B cell (primary cell): Measurements from ENCODE around the gene EGFR. TPM values are rescaled to one million over a fixed set of nuclear protein-coding genes. Genes with fewer than 3 reads are reported as not detected.

Source experiments
- ATAC-seq: fragments of 200-7000 bp; cut with Tn5 transposase; one replicate; pipeline ENCODE4 v1.10.0; 2021; ENCODE audit warnings: low read depth, mild to moderate bottlenecking, moderate number of reproducible peaks, moderate library complexity
- CTCF ChIA-PET: fragments of 350-600 bp; sonication (Branson Sonifier 250); formaldehyde crosslinking; loops from one replicate; lab custom pipeline; 2021; ENCODE audit warnings: antibody characterized with exemption, inconsistent platforms; lab: Charles Lee
- POLR2A ChIA-PET: fragments of 350-600 bp; sonication (Branson Sonifier 250); formaldehyde crosslinking; loops from one replicate; lab custom pipeline; 2021; ENCODE audit warnings: antibody characterized with exemption; lab: Charles Lee
- DNase-seq: peaks from one replicate; pipeline ENCODE4 v3.0.0; 2013
- H2AFZ ChIP-seq: 2 replicates; pipeline ENCODE4 v1.6.1; 2012; ENCODE audit warnings: mild to moderate bottlenecking, low read depth, low read length; ENCODE audit not compliant: insufficient read depth, poor library complexity, severe bottlenecking
- H3K27ac ChIP-seq, 2 donors: 1 replicate in 1 of 2; 2 replicates in 1 of 2; pipeline ENCODE4 v1.5.1; 2012 to 2013; ENCODE audit warnings: low read length in 2 of 2, mild to moderate bottlenecking in 2 of 2, moderate library complexity in 1 of 2
- H3K27me3 ChIP-seq, 4 experiments: fragments of 200-600 bp in 1 of 4; sonication (generic) in 1 of 4; replicated peaks in 1 of 4; 1 replicate in 2 of 4; 2 replicates in 2 of 4; pipeline versions ENCODE4 v1.6.1 to v1.7.0; 2013 to 2016; ENCODE audit warnings: low read length in 3 of 4, mild to moderate bottlenecking in 2 of 4, mixed read lengths in 1 of 4, moderate library complexity in 1 of 4; ENCODE audit not compliant: insufficient read depth in 4 of 4, control insufficient read depth in 3 of 4; ENCODE audit errors: control extremely low read depth in 1 of 4
- H3K36me3 ChIP-seq, 2 experiments: replicated peaks in 1 of 2; 1 replicate in 1 of 2; 2 replicates in 1 of 2; pipeline versions ENCODE4 v1.6.1 to v1.7.1; 2013; ENCODE audit warnings: low read length in 1 of 2; ENCODE audit not compliant: insufficient read depth in 2 of 2, control insufficient read depth in 1 of 2; ENCODE audit errors: control extremely low read depth in 1 of 2, extremely low read depth in 1 of 2
- H3K4me1 ChIP-seq, 2 donors: fragments of 200-600 bp in 1 of 2; sonication (generic) in 1 of 2; 1 replicate in 1 of 2; 2 replicates in 1 of 2; pipeline versions ENCODE4 v1.5.1 to v1.6.1; 2013 to 2017; ENCODE audit warnings: low read length in 2 of 2; ENCODE audit not compliant: control insufficient read depth in 2 of 2, insufficient read depth in 2 of 2
- H3K4me2 ChIP-seq: replicated peaks from 2 replicates; pipeline ENCODE3; 2012; ENCODE audit warnings: mild to moderate bottlenecking, low read depth, low read length; ENCODE audit not compliant: poor library complexity, severe bottlenecking
- H3K4me3 ChIP-seq, 5 experiments: fragments of 200-600 bp in 1 of 5; sonication (generic) in 1 of 5; 1 replicate in 3 of 5; 2 replicates in 2 of 5; pipeline versions ENCODE4 v1.5.1 to v1.7.0; 2011 to 2016; ENCODE audit warnings: low read length in 4 of 5, mild to moderate bottlenecking in 4 of 5, low read depth in 2 of 5, control low read depth in 1 of 5, moderate library complexity in 1 of 5; ENCODE audit not compliant: insufficient read depth in 1 of 5; ENCODE audit errors: control extremely low read depth in 1 of 5, extremely low read depth in 1 of 5
- H3K79me2 ChIP-seq: fragments of 200-600 bp; sonication (generic); one replicate; pipeline ENCODE4 v1.6.0; 2016; ENCODE audit warnings: low read length; ENCODE audit not compliant: control insufficient read depth, insufficient read depth
- H3K9ac ChIP-seq: fragments of 200-600 bp; sonication (generic); 2 replicates; pipeline ENCODE4 v1.6.1; 2017; ENCODE audit warnings: mild to moderate bottlenecking, low read length, moderate library complexity
- H3K9me3 ChIP-seq, 3 donors: one replicate each; pipeline versions ENCODE4 v1.6.1 to v1.7.1; 2013; ENCODE audit warnings: low read length in 2 of 3; ENCODE audit not compliant: control insufficient read depth in 2 of 3, insufficient read depth in 1 of 3; ENCODE audit errors: control extremely low read depth in 1 of 3
- H4K20me1 ChIP-seq: 2 replicates; pipeline ENCODE4 v1.6.0; 2012; ENCODE audit warnings: mild to moderate bottlenecking, low read length; ENCODE audit not compliant: insufficient read depth, control insufficient read depth, poor library complexity, severe bottlenecking
- H3K27ac Mint-ChIP-seq: one replicate; pipeline ENCODE4 v1.8.0; 2021; ENCODE audit warnings: mixed read lengths
- H3K27me3 Mint-ChIP-seq: one replicate; pipeline ENCODE4 v1.8.0; 2021; ENCODE audit warnings: mixed read lengths
- H3K4me1 Mint-ChIP-seq: one replicate; pipeline ENCODE4 v1.8.0; 2021; ENCODE audit warnings: mixed read lengths
- H3K4me3 Mint-ChIP-seq: one replicate; pipeline ENCODE4 v1.8.0; 2021; ENCODE audit warnings: mixed read lengths
- H3K9me3 Mint-ChIP-seq: one replicate; pipeline ENCODE4 v1.8.0; 2022; ENCODE audit warnings: mixed read lengths; ENCODE audit not compliant: insufficient read depth
- CTCF ChIP-seq: fragments of 200-600 bp; IDR thresholded peaks from one replicate; pipeline ENCODE4 v1.8.0; 2022; ENCODE audit warnings: antibody characterized with exemption, mild to moderate bottlenecking
- EZH2 ChIP-seq: IDR thresholded peaks from 2 replicates; pipeline ENCODE4 v1.6.1; 2012; ENCODE audit warnings: borderline replicate concordance, low read depth, mild to moderate bottlenecking, moderate library complexity, low read length; ENCODE audit not compliant: insufficient read depth, poor library complexity, severe bottlenecking
- WGBS: methylation state at CpG from one replicate; pipeline ENCODE4 v1.1.5; 2013; ENCODE audit warnings: missing lambda C conversion rate; ENCODE audit not compliant: insufficient coverage; 5-methylcytosine and 5-hydroxymethylcytosine counted together
- intact Hi-C: fragments of 100-400 bp; cut with micrococcal nuclease; formaldehyde crosslinking; loops from one replicate; pipeline ENCODE4 v1.10.0; 2022
- polyA plus RNA-seq: library from polyadenylated mRNA; depleted of rRNA; stranded (reverse); fragments of >200 nt; gene quantifications from 2 replicates; pipeline ENCODE4 v1.2.3, GENCODE V29; 2012
- total RNA-seq, 2 donors: library from RNA; stranded (reverse); fragments of 120-200 nt in 1 of 2; gene quantifications; 1 replicate in 1 of 2; 2 replicates in 1 of 2; pipeline versions ENCODE4 v1.2.3 to v1.2.4, GENCODE V29; 2013 to 2022

Gene EGFR
- total and polyA plus RNA-seq, 2 donors (not counting 1 experiment from before 2014, with no cell fraction given): not detected

DNA sequence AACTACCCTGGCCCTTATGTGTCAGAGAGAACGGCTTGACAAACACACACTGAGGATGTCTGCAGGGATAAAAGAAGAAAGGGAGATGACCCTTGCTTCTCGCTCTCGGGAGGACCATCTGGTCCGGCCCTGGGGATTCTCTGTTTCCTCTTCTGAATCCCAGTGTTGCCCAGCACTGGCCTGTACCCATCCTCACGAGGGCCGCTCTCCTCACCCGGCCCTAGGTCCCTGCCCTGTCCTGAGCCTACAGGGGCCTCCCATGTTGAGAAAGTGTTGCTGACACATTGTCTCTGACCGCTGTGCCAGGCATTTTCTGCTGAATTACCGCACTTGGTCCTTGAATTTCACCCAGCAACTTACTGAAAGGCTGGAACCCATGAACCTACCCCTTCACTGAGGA lies 174.4 kb downstream of the EGFR start:
- H3K79me2 ChIP-seq: no peaks in the 10 kb centered on the region
- H4K20me1 ChIP-seq: no peaks in the 10 kb centered on the region
- no peak overlapping the region for H2AFZ ChIP-seq
- TF ChIP-seq EZH2: no peak
- TF ChIP-seq CTCF: no peak
- no peak overlapping the region for H3K4me3 Mint-ChIP-seq
- no peak for ATAC-seq
- no peaks in the 10 kb centered on the region for H3K4me1 ChIP-seq
- no peaks in the 10 kb centered on the region for H3K9me3 Mint-ChIP-seq
- H3K9me3 ChIP-seq: no peaks in the 10 kb centered on the region
- H3K4me2 ChIP-seq: no peak overlapping the region
- H3K4me1 Mint-ChIP-seq: no peaks in the 10 kb centered on the region
- 88% methylated on average over 9 of the region's 9 CpGs for WGBS
- POLR2A ChIA-PET: no interaction called here
- no peak for DNase-seq
- H3K27me3 Mint-ChIP-seq: peaks cover 11% of the 10 kb centered on the region
- intact Hi-C loops: no loop called here
- no peaks in the 10 kb centered on the region for H3K36me3 ChIP-seq
- H3K4me3 ChIP-seq: no peak overlapping the region
- H3K27ac ChIP-seq: no peak overlapping the region
- H3K27ac Mint-ChIP-seq: no peak overlapping the region
- CTCF ChIA-PET: no interaction called here
- H3K27me3 ChIP-seq: no peaks in the 10 kb centered on the region
- H3K9ac ChIP-seq: no peak overlapping the region

GRCh38 chr7:55194522-55194921 lies 175.7 kb downstream of the EGFR start:
- no peak overlapping the region for H3K4me3 ChIP-seq
- Mint-ChIP-seq H3K27me3 (peaks cover 9% of the 10 kb centered on the region), H3K4me3 (no peak overlapping the region), H3K27ac (no peak overlapping the region), H3K9me3 (no peaks in the 10 kb centered on the region), H3K4me1 (no peaks in the 10 kb centered on the region)
- TF ChIP-seq EZH2: no peak
- TF ChIP-seq CTCF: no peak
- ChIA-PET CTCF (no interaction called here), POLR2A (no interaction called here)
- no peak for ATAC-seq
- no peaks in the 10 kb centered on the region for H3K27me3 ChIP-seq
- no peaks in the 10 kb centered on the region for H3K79me2 ChIP-seq
- no peak overlapping the region for H3K27ac ChIP-seq
- no peaks in the 10 kb centered on the region for H3K36me3 ChIP-seq
- WGBS: 92% methylated on average over 6 of the region's 6 CpGs
- H3K4me2 ChIP-seq: no peak overlapping the region
- H3K9me3 ChIP-seq: no peaks in the 10 kb centered on the region
- no peaks in the 10 kb centered on the region for H4K20me1 ChIP-seq
- no peak for DNase-seq
- intact Hi-C loops: no loop called here
- H3K9ac ChIP-seq: no peak overlapping the region
- H3K4me1 ChIP-seq: no peaks in the 10 kb centered on the region
- no peak overlapping the region for H2AFZ ChIP-seq
